ENCODE data around the gene FKBP7. TPM values are rescaled to one million over a fixed set of nuclear protein-coding genes. Genes with fewer than 3 reads are reported as not detected.

Gene FKBP7
- total RNA-seq, 1 donor from 2014 or later: 49.9 TPM

DNA sequence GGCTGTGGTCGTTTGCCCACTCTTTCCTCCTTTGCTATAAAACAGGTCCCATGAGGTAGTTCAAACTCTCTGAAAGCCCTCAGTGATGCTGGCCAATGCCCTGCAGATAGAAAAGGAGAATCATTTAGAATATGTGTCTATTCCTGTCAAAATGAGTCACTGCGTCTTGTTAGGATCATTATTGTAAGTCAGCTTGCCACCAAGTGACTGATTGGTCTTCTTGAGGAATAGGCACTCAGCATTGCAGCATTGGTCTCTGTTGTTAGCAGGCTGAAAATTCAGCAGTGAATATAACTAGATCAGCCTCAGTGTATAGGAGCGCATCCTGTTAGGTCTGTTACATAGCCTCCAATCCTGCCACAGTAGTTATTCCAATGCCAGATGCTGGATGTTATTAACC is 56.3 kb downstream of the FKBP7 start:
- DNase-seq (ENCODE audit: extremely low spot score, unreplicated experiment): no peak
- Mint-ChIP-seq H3K4me3 (ENCODE audit: unreplicated experiment) (no peak overlapping the region), H3K9me3 (ENCODE audit: unreplicated experiment) (peaks cover 16% of the 10 kb centered on the region), H3K27ac (ENCODE audit: unreplicated experiment) (no peak overlapping the region), H3K4me1 (ENCODE audit: unreplicated experiment) (peaks cover 2% of the 10 kb centered on the region), H3K27me3 (ENCODE audit: unreplicated experiment) (no peaks in the 10 kb centered on the region), H3K36me3 (ENCODE audit: unreplicated experiment) (peaks cover 19% of the 10 kb centered on the region)
- TF ChIP-seq, protein P1, sequence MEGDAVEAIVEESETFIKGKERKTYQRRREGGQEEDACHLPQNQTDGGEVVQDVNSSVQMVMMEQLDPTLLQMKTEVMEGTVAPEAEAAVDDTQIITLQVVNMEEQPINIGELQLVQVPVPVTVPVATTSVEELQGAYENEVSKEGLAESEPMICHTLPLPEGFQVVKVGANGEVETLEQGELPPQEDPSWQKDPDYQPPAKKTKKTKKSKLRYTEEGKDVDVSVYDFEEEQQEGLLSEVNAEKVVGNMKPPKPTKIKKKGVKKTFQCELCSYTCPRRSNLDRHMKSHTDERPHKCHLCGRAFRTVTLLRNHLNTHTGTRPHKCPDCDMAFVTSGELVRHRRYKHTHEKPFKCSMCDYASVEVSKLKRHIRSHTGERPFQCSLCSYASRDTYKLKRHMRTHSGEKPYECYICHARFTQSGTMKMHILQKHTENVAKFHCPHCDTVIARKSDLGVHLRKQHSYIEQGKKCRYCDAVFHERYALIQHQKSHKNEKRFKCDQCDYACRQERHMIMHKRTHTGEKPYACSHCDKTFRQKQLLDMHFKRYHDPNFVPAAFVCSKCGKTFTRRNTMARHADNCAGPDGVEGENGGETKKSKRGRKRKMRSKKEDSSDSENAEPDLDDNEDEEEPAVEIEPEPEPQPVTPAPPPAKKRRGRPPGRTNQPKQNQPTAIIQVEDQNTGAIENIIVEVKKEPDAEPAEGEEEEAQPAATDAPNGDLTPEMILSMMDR (IDR thresholded peaks at IDR 0.05): no peak

DNA sequence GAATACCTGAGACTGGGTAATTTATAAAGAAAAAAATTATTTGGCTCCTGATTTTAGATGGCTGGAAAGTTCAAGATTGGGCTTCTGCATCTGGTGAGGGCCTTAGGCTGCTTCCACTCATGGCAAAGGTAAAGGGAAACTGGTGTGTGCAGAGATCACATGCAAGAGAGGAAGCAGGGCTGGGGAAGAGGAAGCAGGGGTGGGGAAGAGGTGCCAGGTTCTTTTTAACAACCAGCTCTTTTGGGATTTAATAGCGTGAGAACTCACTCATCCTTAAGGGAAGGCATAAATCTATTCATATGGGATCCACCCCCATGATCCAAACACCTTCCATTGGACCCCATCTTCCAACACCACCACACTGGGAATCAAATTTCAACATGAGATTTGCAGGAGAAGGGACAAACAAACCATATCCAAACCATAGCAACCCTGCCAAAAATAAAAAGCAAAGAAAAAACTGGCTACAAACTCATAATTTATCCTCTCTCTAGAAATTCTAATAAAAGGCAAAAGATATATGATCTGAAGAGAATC is 57.9 kb downstream of the FKBP7 start:
- H3K4me1 Mint-ChIP-seq (ENCODE audit: unreplicated experiment): peaks cover 3% of the 10 kb centered on the region
- no peak overlapping the region for H3K27ac Mint-ChIP-seq (ENCODE audit: unreplicated experiment)
- H3K4me3 Mint-ChIP-seq (ENCODE audit: unreplicated experiment): no peak overlapping the region

DNA sequence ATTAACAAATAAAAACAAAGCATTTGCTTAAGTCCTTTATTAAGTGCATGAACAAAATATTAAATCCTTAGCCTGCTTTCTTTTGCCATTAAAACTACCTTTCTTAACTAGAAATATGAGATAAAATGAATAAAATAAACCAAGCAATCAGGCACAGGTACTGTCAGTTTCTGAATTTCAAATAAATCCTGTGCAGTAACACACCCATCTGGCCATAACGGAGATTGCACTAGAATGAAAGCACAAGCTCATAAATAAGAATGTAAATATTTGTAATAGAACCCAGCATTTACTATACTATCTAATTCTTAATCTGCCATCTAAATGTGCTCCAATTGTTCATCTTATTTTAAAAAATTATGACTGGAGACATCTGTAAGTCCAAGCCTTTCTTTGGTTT is 59.3 kb downstream of the FKBP7 start:
- Mint-ChIP-seq H3K36me3 (ENCODE audit: unreplicated experiment) (peaks cover 2% of the 10 kb centered on the region), H3K4me3 (ENCODE audit: unreplicated experiment) (no peak overlapping the region), H3K9me3 (ENCODE audit: unreplicated experiment) (no peaks in the 10 kb centered on the region), H3K27me3 (ENCODE audit: unreplicated experiment) (no peaks in the 10 kb centered on the region), H3K4me1 (ENCODE audit: unreplicated experiment) (peaks cover 12% of the 10 kb centered on the region), H3K27ac (ENCODE audit: unreplicated experiment) (no peak overlapping the region)
- DNase-seq (ENCODE audit: extremely low spot score, unreplicated experiment): no peak
- TF ChIP-seq, protein P1 (IDR thresholded peaks at IDR 0.05): peak; percentile 38

More for the DNA sequence above, 57.9 kb downstream of the FKBP7 start:
- Mint-ChIP-seq H3K36me3 (ENCODE audit: unreplicated experiment) (peaks cover 6% of the 10 kb centered on the region), H3K27me3 (ENCODE audit: unreplicated experiment) (no peaks in the 10 kb centered on the region), H3K9me3 (ENCODE audit: unreplicated experiment) (peaks cover 10% of the 10 kb centered on the region)
- TF ChIP-seq, protein P1 (IDR thresholded peaks at IDR 0.05): no peak
- DNase-seq (ENCODE audit: extremely low spot score, unreplicated experiment): no peak

DNA sequence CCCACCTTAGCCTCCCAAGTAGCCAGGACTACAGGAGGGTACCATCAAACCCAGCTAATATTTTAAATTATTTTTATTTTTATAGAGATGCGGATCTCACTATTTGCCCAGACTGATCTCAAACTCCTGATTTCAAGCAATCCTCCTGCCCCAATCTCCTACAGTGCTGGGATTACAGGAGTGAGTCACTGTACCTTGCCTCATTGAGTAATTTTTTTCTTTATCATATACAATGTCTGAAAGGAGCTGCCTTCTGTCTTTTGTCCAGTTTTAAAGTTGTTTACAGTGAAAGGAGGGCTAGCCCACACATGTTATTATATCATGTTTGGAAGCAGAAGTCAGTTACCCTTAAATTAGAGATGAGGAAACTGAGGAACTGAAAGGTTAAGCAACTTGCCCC is 60.0 kb downstream of the FKBP7 start:
- Mint-ChIP-seq H3K4me3 (ENCODE audit: unreplicated experiment) (no peak overlapping the region), H3K27ac (ENCODE audit: unreplicated experiment) (no peak overlapping the region)
- DNase-seq (ENCODE audit: extremely low spot score, unreplicated experiment): no peak

DNA sequence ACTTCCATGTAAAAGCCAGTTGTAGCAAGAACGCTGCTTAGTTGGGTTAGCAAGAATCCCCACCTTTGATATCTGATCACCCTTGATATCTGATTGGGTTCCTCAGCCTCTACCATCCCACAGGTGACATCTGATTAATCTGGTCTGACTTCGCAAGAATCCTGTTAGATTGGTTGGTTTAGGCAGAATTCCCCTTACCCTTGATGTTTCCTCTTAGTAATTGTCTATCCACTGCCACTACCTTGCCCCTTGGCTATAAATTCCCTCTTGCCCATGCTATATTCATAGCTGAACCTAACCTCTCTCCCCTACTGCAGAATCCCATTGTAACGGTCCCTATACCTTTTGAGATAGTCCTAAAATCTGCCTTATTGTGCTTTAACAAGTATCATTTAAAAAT is 60.5 kb downstream of the FKBP7 start:
- Mint-ChIP-seq H3K36me3 (ENCODE audit: unreplicated experiment) (peaks cover 2% of the 10 kb centered on the region), H3K4me3 (ENCODE audit: unreplicated experiment) (no peak overlapping the region), H3K4me1 (ENCODE audit: unreplicated experiment) (peaks cover 18% of the 10 kb centered on the region), H3K9me3 (ENCODE audit: unreplicated experiment) (no peaks in the 10 kb centered on the region), H3K27ac (ENCODE audit: unreplicated experiment) (no peak overlapping the region), H3K27me3 (ENCODE audit: unreplicated experiment) (no peaks in the 10 kb centered on the region)
- no peak for DNase-seq (ENCODE audit: extremely low spot score, unreplicated experiment)
- TF ChIP-seq, protein P1 (IDR thresholded peaks at IDR 0.05): no peak

More for the DNA sequence above, 60.0 kb downstream of the FKBP7 start:
- peaks cover 2% of the 10 kb centered on the region for H3K36me3 Mint-ChIP-seq (ENCODE audit: unreplicated experiment)
- TF ChIP-seq, protein P1 (IDR thresholded peaks at IDR 0.05): no peak
- no peaks in the 10 kb centered on the region for H3K9me3 Mint-ChIP-seq (ENCODE audit: unreplicated experiment)
- no peaks in the 10 kb centered on the region for H3K27me3 Mint-ChIP-seq (ENCODE audit: unreplicated experiment)
- peaks cover 13% of the 10 kb centered on the region for H3K4me1 Mint-ChIP-seq (ENCODE audit: unreplicated experiment)

Measured in osteocyte (in vitro differentiated cells).